GM12878 (cell line): ENCODE measurements around the gene PIGX. TPM values are rescaled to one million over a fixed set of nuclear protein-coding genes. Genes with fewer than 3 reads are reported as not detected.

Source experiments
- ATAC-seq: fragments of 200-7000 bp; cut with Tn5 transposase; 3 replicates; pipeline ENCODE4 v1.9.1; 2020; ENCODE audit warnings: mild to moderate bottlenecking, moderate library complexity
- BruUV-seq: library from RNA; stranded (reverse); fragments of 400-500 nt; replicated peaks from 2 replicates; lab custom pipeline; 2021; lab: Mats Ljungman, UMichigan
- CTCF ChIA-PET: fragments of 300-600 bp; sonication (Branson Sonifier 250); formaldehyde crosslinking; extraction: SDS; loops from one replicate; lab custom pipeline; 2021; ENCODE audit warnings: inconsistent platforms; lab: Yijun Ruan, JAX
- POLR2A ChIA-PET: fragments of 350-600 bp; formaldehyde crosslinking; extraction: SDS; loops from one replicate; lab custom pipeline; 2021; ENCODE audit warnings: inconsistent platforms; lab: Charles Lee
- RAD21 ChIA-PET: fragments of 300-600 bp; sonication (Branson Sonifier 250); formaldehyde crosslinking; loops from one replicate; lab custom pipeline; 2023; ENCODE audit warnings: antibody characterized with exemption; ENCODE audit not compliant: unreplicated experiment; lab: Charles Lee
- SMC1A ChIA-PET: fragments of 300-600 bp; sonication (Branson Sonifier 250); formaldehyde crosslinking; loops from one replicate; lab custom pipeline; 2023; ENCODE audit not compliant: unreplicated experiment, uncharacterized antibody; lab: Charles Lee
- DNase-seq: peaks from one replicate; pipeline ENCODE4 v3.0.0-alpha.2; 2011; ENCODE audit warnings: low read depth, low spot score
- FAIRE-seq: peaks from 3 replicates; lab custom pipeline; 2011; peaks lifted over from hg19 to GRCh38; lab: Jason Lieb, UNC
- H2AFZ ChIP-seq: 2 replicates; pipeline ENCODE4 v1.6.0; 2011; ENCODE audit warnings: low read depth, low read length, control low read depth; ENCODE audit not compliant: control insufficient read depth
- H3K27ac ChIP-seq: 2 replicates; pipeline ENCODE4 v1.5.1; 2011; ENCODE audit warnings: control low read depth; ENCODE audit not compliant: control insufficient read depth, insufficient read depth
- H3K27me3 ChIP-seq, 2 experiments: replicated peaks in 1 of 2; 2 replicates each; pipeline versions ENCODE4 v1.6.0 to v1.6.1; 2011; ENCODE audit warnings: low read length in 1 of 2; ENCODE audit not compliant: control insufficient read depth in 2 of 2, insufficient read depth in 2 of 2
- H3K36me3 ChIP-seq, 2 experiments: 2 replicates each; pipeline ENCODE4 v1.5.1; 2011; ENCODE audit warnings: low read length in 1 of 2; ENCODE audit not compliant: control insufficient read depth in 2 of 2, insufficient read depth in 2 of 2
- H3K4me1 ChIP-seq: 2 replicates; pipeline ENCODE4 v1.6.1; 2011; ENCODE audit warnings: mild to moderate bottlenecking, low read length, moderate library complexity, mixed read lengths; ENCODE audit not compliant: control insufficient read depth, insufficient read depth
- H3K4me2 ChIP-seq: 2 replicates; pipeline ENCODE4 v1.6.0; 2011; ENCODE audit warnings: control low read depth; ENCODE audit not compliant: control insufficient read depth, insufficient read depth
- H3K4me3 ChIP-seq: fragments of 200-600 bp; sonication (generic); 2 replicates; pipeline ENCODE4 v1.5.1; 2016
- H3K79me2 ChIP-seq: 2 replicates; pipeline ENCODE4 v1.6.0; 2011; ENCODE audit warnings: low read length; ENCODE audit not compliant: control insufficient read depth, insufficient read depth
- H3K9ac ChIP-seq: 2 replicates; pipeline ENCODE4 v1.8.0; 2011; ENCODE audit warnings: low read length, control low read depth, mixed read lengths; ENCODE audit not compliant: control insufficient read depth, insufficient read depth
- H3K9me3 ChIP-seq: replicated peaks from 3 replicates; pipeline ENCODE4 v1.5.1; 2011; ENCODE audit warnings: mild to moderate bottlenecking, low read length; ENCODE audit not compliant: control insufficient read depth, insufficient read depth
- H4K20me1 ChIP-seq: 2 replicates; pipeline ENCODE4 v1.6.0; 2011; ENCODE audit not compliant: control insufficient read depth, insufficient read depth
- BHLHE40 ChIP-seq, 2 experiments: fragments of 450-650 bp in 1 of 2; IDR thresholded peaks; 2 replicates each; pipeline ENCODE4 v1.6.1; 2011 to 2017; ENCODE audit warnings: low read depth in 2 of 2, borderline replicate concordance in 1 of 2, improper control_type of control experiment in 1 of 2, low read length in 1 of 2, mild to moderate bottlenecking in 1 of 2
- FOXK2 ChIP-seq: fragments of 450-650 bp; IDR thresholded peaks from 2 replicates; pipeline ENCODE4 v1.6.1; 2017; ENCODE audit warnings: mild to moderate bottlenecking, moderate library complexity
- MEF2A ChIP-seq: IDR thresholded peaks from 2 replicates; pipeline ENCODE4 v1.6.1; 2011; ENCODE audit warnings: low read depth, mild to moderate bottlenecking, low read length, moderate library complexity; ENCODE audit not compliant: insufficient read depth
- NBN ChIP-seq: fragments of 450-650 bp; IDR thresholded peaks from 2 replicates; pipeline ENCODE4 v1.6.1; 2016
- POLR2AphosphoS2 ChIP-seq: IDR thresholded peaks from 2 replicates; pipeline ENCODE4 v1.6.1; 2011; ENCODE audit warnings: low read depth, mild to moderate bottlenecking, low read length, improper control_type of control experiment, moderate library complexity
- RB1 ChIP-seq: fragments of 450-650 bp; formaldehyde crosslinking; IDR thresholded peaks from 2 replicates; pipeline ENCODE4 v1.6.1; 2017; ENCODE audit warnings: mild to moderate bottlenecking, borderline replicate concordance
- REST ChIP-seq: IDR thresholded peaks from 2 replicates; pipeline ENCODE4 v1.6.1; 2012; ENCODE audit warnings: mild to moderate bottlenecking, low read depth, low read length
- SIN3A ChIP-seq: IDR thresholded peaks from 2 replicates; pipeline ENCODE4 v1.6.1; 2012; ENCODE audit warnings: low read depth, low read length, improper control_type of control experiment
- TCF12 ChIP-seq: IDR thresholded peaks from 2 replicates; pipeline ENCODE4 v1.6.1; 2011; ENCODE audit warnings: low read depth, mild to moderate bottlenecking, low read length
- WGBS: methylation state at CpG from one replicate; pipeline ENCODE4 v1.1.6; 2016; ENCODE audit warnings: low lambda C conversion rate; ENCODE audit not compliant: insufficient replicate concordance, insufficient coverage; ENCODE audit errors: missing lambda C conversion rate; 5-methylcytosine and 5-hydroxymethylcytosine counted together
- in situ Hi-C: fragments of 300-500 bp; cut with MboI; formaldehyde crosslinking; loops from 9 replicates; pipeline ENCODE4 v1.14.3; 2018; ENCODE audit warnings: mixed read lengths
- intact Hi-C: fragments of 100-400 bp; cut with micrococcal nuclease; formaldehyde crosslinking; loops from one replicate; pipeline ENCODE4 v1.14.2; 2022; ENCODE audit not compliant: unreplicated experiment
- polyA plus RNA-seq, 11 experiments: library from polyadenylated mRNA; depleted of rRNA in 4 of 11; unstranded in 6 of 11; stranded (reverse) in 5 of 11; fragments of >200 nt; fragmentation: Nextera tagmentation in 4 of 11; fragmentation: Illumina TruSeq in 1 of 11; extraction: Ambion mirVana in 4 of 11; extraction: Trizol in 1 of 11; gene quantifications; 1 replicate in 1 of 11; 2 replicates in 10 of 11; pipeline versions ENCODE4 v1.2.1 to v1.2.3, GENCODE V29; 2011 to 2016; ENCODE audit warnings: inconsistent platforms in 2 of 11, missing spikeins in 2 of 11, low read depth in 1 of 11
- total RNA-seq, 4 experiments: library from RNA; depleted of rRNA in 3 of 4; stranded (reverse); fragments of >200 nt in 3 of 4; fragmentation: Illumina TruSeq in 1 of 4; extraction: Trizol in 1 of 4; gene quantifications; 2 replicates each; pipeline versions ENCODE4 v1.2.1 to v1.2.3, GENCODE V29; 2013 to 2021
- TF ChIP-seq, protein P1 (sequence below): fragments of 450-650 bp; IDR thresholded peaks from 2 replicates; pipeline ENCODE4 v1.6.1; 2016; ENCODE audit warnings: mild to moderate bottlenecking, moderate library complexity, borderline replicate concordance
- TF ChIP-seq, protein P2 (sequence below): fragments of 450-650 bp; IDR thresholded peaks from 2 replicates; pipeline ENCODE4 v1.6.1; 2016; ENCODE audit warnings: mild to moderate bottlenecking

PIGX gene
- total and polyA plus RNA-seq, 10 of the 15 experiments (the other 5 are each of a cell fraction or from before 2014, with no cell fraction given): 3.8 to 40.0 (median 22.3) TPM

DNA sequence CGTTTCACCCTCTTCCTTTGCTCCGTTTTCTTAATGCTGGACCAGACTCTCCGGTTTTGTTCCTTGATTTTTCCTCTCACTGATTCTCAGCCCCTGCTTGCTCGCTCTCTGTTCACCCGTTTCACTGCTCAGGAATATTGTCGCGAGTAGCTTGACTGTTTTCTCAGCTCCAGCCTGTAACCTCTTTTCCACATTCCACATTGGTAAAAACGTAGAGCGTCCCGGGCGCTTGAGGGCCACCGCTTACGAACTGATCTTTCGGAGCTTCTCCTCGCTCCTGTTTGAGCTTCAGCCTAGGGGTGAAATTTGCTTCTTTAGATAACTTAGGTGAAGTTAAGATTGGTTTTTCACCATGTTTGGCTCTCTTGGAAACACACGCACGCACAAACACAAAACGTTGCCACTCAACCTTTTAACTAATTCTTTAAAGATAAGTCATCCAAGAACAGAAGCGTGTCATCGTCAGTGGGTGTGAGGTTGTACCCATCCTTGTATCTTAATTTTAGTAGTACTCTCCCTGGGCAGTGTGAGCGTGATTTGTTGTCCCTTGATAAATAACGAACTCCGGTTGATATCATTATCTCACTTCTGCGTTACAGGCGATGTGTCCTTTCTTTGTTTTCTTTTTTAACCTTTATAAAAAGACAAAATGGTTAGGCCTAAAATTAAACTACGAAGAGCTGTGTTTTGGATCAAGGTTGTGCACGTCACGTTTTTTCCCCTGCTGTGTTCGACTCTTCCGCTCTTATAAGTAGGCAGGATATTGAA is 28.5 kb downstream of the PIGX start (continued):
- no peak for TF ChIP-seq SIN3A
- TF ChIP-seq BHLHE40 (IDR thresholded peaks at IDR 0.05; ENCODE audit: borderline replicate concordance in 1 of 2, low read depth in 2 of 2, low read length in 1 of 2): peak; percentile 76
- no peak for TF ChIP-seq TCF12
- TF ChIP-seq NBN: peak; percentile 22; the same call in 1 of the 2 replicates

GRCh38 chr3:196741249-196741889 is 29.2 kb downstream of the PIGX start:
- WGBS: 1% methylated on average over 5 of the region's 5 CpGs
- Histone ChIP-seq H3K4me1 (no peaks in the 10 kb centered on the region), H3K27me3 (no peaks in the 10 kb centered on the region), H3K4me3 (peak overlapping the region; percentile 95), H4K20me1 (no peaks in the 10 kb centered on the region), H3K4me2 (peak overlapping the region; percentile 52), H3K36me3 (no peaks in the 10 kb centered on the region), H3K9me3 (no peaks in the 10 kb centered on the region; the same call in 2 of the 3 replicates), H3K9ac (peak overlapping the region; percentile 95), H3K79me2 (peaks cover 65% of the 10 kb centered on the region), H3K27ac (peak overlapping the region; percentile 92), H2AFZ (no peak overlapping the region)
- SMC1A ChIA-PET: interaction anchor here (0.6 to 1.2 kb wide), 5 partner anchors 30 to 318 kb away, joined by 3 to 6 read pairs (median 3); no protein-coding TSS in a partner anchor
- DNase-seq (no peak), ATAC-seq (no peak), FAIRE-seq (no peak)
- in situ Hi-C loops (no loop called here), intact Hi-C loops (no loop called here)
- POLR2A ChIA-PET: interaction anchor here (0.8 to 2.4 kb wide), 2 partner anchors 17 to 23 kb away, joined by 4 to 8 read pairs; no protein-coding TSS in a partner anchor
- CTCF ChIA-PET: interaction anchor here (1.4 to 3.3 kb wide), 2 partner anchors 56 to 132 kb away, joined by 6 to 10 read pairs; no protein-coding TSS in a partner anchor
- BruUV-seq: TSS peak; percentile 70
- RAD21 ChIA-PET: interaction anchor here (0.8 to 2.2 kb wide), 6 partner anchors 24 to 132 kb away, joined by 3 to 7 read pairs (median 4); partner anchors contain the start of genes CEP19 and PIGX
- TF ChIP-seq FOXK2 (no peak), POLR2AphosphoS2 (no peak), REST (no peak), MEF2A (no peak), RB1 (no peak)
- TF ChIP-seq, protein P1, sequence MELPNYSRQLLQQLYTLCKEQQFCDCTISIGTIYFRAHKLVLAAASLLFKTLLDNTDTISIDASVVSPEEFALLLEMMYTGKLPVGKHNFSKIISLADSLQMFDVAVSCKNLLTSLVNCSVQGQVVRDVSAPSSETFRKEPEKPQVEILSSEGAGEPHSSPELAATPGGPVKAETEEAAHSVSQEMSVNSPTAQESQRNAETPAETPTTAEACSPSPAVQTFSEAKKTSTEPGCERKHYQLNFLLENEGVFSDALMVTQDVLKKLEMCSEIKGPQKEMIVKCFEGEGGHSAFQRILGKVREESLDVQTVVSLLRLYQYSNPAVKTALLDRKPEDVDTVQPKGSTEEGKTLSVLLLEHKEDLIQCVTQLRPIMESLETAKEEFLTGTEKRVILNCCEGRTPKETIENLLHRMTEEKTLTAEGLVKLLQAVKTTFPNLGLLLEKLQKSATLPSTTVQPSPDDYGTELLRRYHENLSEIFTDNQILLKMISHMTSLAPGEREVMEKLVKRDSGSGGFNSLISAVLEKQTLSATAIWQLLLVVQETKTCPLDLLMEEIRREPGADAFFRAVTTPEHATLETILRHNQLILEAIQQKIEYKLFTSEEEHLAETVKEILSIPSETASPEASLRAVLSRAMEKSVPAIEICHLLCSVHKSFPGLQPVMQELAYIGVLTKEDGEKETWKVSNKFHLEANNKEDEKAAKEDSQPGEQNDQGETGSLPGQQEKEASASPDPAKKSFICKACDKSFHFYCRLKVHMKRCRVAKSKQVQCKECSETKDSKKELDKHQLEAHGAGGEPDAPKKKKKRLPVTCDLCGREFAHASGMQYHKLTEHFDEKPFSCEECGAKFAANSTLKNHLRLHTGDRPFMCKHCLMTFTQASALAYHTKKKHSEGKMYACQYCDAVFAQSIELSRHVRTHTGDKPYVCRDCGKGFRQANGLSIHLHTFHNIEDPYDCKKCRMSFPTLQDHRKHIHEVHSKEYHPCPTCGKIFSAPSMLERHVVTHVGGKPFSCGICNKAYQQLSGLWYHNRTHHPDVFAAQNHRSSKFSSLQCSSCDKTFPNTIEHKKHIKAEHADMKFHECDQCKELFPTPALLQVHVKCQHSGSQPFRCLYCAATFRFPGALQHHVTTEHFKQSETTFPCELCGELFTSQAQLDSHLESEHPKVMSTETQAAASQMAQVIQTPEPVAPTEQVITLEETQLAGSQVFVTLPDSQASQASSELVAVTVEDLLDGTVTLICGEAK: peak; percentile 83
- TF ChIP-seq, protein P2, sequence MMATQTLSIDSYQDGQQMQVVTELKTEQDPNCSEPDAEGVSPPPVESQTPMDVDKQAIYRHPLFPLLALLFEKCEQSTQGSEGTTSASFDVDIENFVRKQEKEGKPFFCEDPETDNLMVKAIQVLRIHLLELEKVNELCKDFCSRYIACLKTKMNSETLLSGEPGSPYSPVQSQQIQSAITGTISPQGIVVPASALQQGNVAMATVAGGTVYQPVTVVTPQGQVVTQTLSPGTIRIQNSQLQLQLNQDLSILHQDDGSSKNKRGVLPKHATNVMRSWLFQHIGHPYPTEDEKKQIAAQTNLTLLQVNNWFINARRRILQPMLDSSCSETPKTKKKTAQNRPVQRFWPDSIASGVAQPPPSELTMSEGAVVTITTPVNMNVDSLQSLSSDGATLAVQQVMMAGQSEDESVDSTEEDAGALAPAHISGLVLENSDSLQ: peak; percentile 86
